OCI-LY3 (cell line): ENCODE results near the gene SCAP.
A peak's percentile ranks its signal among the peaks of the same experiment; 100 is the strongest.
"Not testable (repeated sequence)": the region's sequence is repeated elsewhere in the genome, so short reads cannot be mapped to it uniquely, and the experiment has no call there.

Experiments
- H2AFZ ChIP-seq: fragments of 200-600, 300-600 bp; shearing (Covaris generic); 2 replicates; pipeline ENCODE4 v1.6.0; 2014; ENCODE audit warnings: antibody characterized with exemption, low read depth, low read length
- H3K27ac ChIP-seq: fragments of 200-600, 300-600 bp; sonication (generic); 2 replicates; pipeline ENCODE4 v1.5.1; 2014; ENCODE audit warnings: mild to moderate bottlenecking, low read length, moderate library complexity, mixed read lengths
- H3K27me3 ChIP-seq: fragments of 200-600, 300-600 bp; sonication (generic); 2 replicates; pipeline ENCODE4 v1.6.1; 2014; ENCODE audit warnings: low read depth, low read length, mixed read lengths
- H3K36me3 ChIP-seq: fragments of 200-600, 300-600 bp; sonication (generic); replicated peaks from 2 replicates; pipeline ENCODE3; 2014; ENCODE audit warnings: low read depth, low read length, mixed read lengths
- H3K4me1 ChIP-seq: fragments of 300-600, 200-600 bp; sonication (generic); 2 replicates; pipeline ENCODE4 v1.6.1; 2014; ENCODE audit warnings: low read length, mixed read lengths
- H3K4me2 ChIP-seq: fragments of 200-600, 300-600 bp; sonication (generic); 2 replicates; pipeline ENCODE4 v1.6.1; 2014; ENCODE audit warnings: low read length, mixed read lengths
- H3K4me3 ChIP-seq: fragments of 300-600, 200-600 bp; sonication (generic); 2 replicates; pipeline ENCODE4 v1.5.1; 2014; ENCODE audit warnings: antibody characterized with exemption, mild to moderate bottlenecking, low read length, moderate library complexity
- H3K79me2 ChIP-seq: fragments of 300-600, 200-600 bp; shearing (Covaris generic); 2 replicates; pipeline ENCODE4 v1.6.1; 2014; ENCODE audit warnings: mild to moderate bottlenecking, low read length, mixed read lengths
- H3K9ac ChIP-seq: fragments of 300-600, 200-600 bp; shearing (Covaris generic); 2 replicates; pipeline ENCODE4 v1.6.0; 2014; ENCODE audit warnings: mild to moderate bottlenecking, low read length, moderate library complexity
- H3K9me3 ChIP-seq: fragments of 200-600, 300-600 bp; shearing (Covaris generic); 2 replicates; pipeline ENCODE4 v1.6.1; 2014; ENCODE audit warnings: low read length, mixed read lengths; ENCODE audit not compliant: insufficient read depth
- H4K20me1 ChIP-seq: fragments of 200-600, 300-600 bp; sonication (generic); 2 replicates; pipeline ENCODE4 v1.6.1; 2016; ENCODE audit warnings: low read length, mixed read lengths; ENCODE audit not compliant: insufficient read depth
- CTCF ChIP-seq: fragments of 200-600, 300-600 bp; sonication (generic); IDR thresholded peaks from 2 replicates; pipeline ENCODE4 v1.5.1; 2014; ENCODE audit warnings: antibody characterized with exemption, low read length, low read depth
- EZH2phosphoT487 ChIP-seq: fragments of 200-600 bp; shearing (Covaris generic); IDR thresholded peaks from 2 replicates; pipeline ENCODE4 v1.6.1; 2018; ENCODE audit warnings: antibody characterized with exemption, mixed run types, low read depth

Gene SCAP

GRCh38 chr3:47376393-47376792 is 99.3 kb downstream of the SCAP start:
- Histone ChIP-seq H3K4me3 (no peak overlapping the region), H3K4me1 (peaks cover 17% of the 10 kb centered on the region), H3K36me3 (no peaks in the 10 kb centered on the region), H3K4me2 (no peak overlapping the region), H3K27me3 (0 out of 2 replicates have a peak, but pooled peaks cover 5% of the 10 kb centered on the region), H2AFZ (no peak overlapping the region), H3K27ac (no peak overlapping the region), H3K9ac (no peak overlapping the region), H4K20me1 (peaks cover under 1% of the 10 kb centered on the region; the same call in 1 of the 2 replicates), H3K79me2 (peaks cover 26% of the 10 kb centered on the region), H3K9me3 (no peaks in the 10 kb centered on the region)
- TF ChIP-seq EZH2phosphoT487 (no peak), CTCF (peak; percentile 33)

GRCh38 chr3:47374587-47374986 is 101.2 kb downstream of the SCAP start:
- no peak overlapping the region for H3K4me3 ChIP-seq
- no peak overlapping the region for H3K27ac ChIP-seq
- H3K4me1 ChIP-seq: peaks cover 15% of the 10 kb centered on the region
- no peak overlapping the region for H2AFZ ChIP-seq
- H3K9ac ChIP-seq: no peak overlapping the region
- H3K4me2 ChIP-seq: no peak overlapping the region
- TF ChIP-seq EZH2phosphoT487: no peak
- H3K27me3 ChIP-seq: 0 out of 2 replicates have a peak, but pooled peaks cover 5% of the 10 kb centered on the region
- H3K79me2 ChIP-seq: peaks cover 11% of the 10 kb centered on the region
- H3K36me3 ChIP-seq: no peaks in the 10 kb centered on the region
- no peaks in the 10 kb centered on the region for H3K9me3 ChIP-seq
- no peaks in the 10 kb centered on the region for H4K20me1 ChIP-seq

DNA sequence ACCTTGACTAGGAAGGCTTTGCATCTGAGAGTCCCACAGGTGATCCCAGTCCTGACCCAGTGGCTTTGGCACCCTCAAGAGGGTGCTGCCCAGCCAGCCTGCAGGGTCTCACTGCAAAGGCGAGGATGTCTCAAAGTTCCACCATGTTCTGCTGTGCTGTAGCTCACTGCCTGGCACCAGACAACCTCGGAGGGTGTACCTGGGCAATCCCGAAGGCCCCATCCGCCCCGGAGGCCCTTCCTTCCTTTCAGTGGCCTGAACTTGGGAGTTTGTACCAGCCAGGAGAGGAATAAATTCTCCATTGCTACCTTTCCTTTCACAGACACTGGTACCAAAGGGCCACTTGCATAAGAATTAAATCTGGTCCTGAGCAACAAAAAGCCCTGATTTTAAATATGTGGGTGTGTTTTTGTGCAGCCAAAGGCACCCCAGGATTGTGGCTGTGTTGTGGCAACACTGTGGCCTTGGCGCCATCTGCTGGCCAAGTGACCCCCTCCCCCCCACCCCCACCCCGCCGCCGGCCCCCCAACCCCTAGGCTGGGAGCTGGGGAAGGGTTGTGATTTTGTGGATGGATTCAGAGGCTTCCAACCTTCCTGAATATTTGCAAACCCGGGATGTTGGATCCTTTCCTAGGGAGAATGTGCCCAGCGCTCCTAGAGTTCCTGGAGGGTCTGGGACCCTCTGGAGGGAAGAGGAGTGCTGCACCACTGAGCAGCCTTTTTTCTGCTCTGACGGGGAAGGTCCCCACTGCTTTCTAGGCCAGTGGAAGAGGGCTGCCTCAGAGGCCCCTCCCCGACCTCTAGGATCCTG is 104.6 kb downstream of the SCAP start:
- Histone ChIP-seq H3K27ac (no peak overlapping the region), H3K4me2 (no peak overlapping the region), H3K9ac (no peak overlapping the region), H4K20me1 (no peaks in the 10 kb centered on the region), H3K4me1 (no peaks in the 10 kb centered on the region), H3K4me3 (no peak overlapping the region), H3K9me3 (no peaks in the 10 kb centered on the region), H3K79me2 (no peaks in the 10 kb centered on the region), H3K27me3 (0 out of 2 replicates have a peak, but pooled peaks cover 5% of the 10 kb centered on the region), H2AFZ (no peak overlapping the region), H3K36me3 (no peaks in the 10 kb centered on the region)
- TF ChIP-seq EZH2phosphoT487: no peak
- peak; percentile 28 for TF ChIP-seq CTCF

- not testable (repeated sequence) for H2AFZ ChIP-seq, H3K27me3 ChIP-seq, H3K4me1 ChIP-seq, H3K79me2 ChIP-seq, H3K9me3 ChIP-seq, H3K4me3 ChIP-seq, H3K9ac ChIP-seq, H4K20me1 ChIP-seq, H3K36me3 ChIP-seq, H3K27ac ChIP-seq, H3K4me2 ChIP-seq
Measured at GRCh38 chr3:47370020-47370419, 105.7 kb downstream of the SCAP start.

DNA sequence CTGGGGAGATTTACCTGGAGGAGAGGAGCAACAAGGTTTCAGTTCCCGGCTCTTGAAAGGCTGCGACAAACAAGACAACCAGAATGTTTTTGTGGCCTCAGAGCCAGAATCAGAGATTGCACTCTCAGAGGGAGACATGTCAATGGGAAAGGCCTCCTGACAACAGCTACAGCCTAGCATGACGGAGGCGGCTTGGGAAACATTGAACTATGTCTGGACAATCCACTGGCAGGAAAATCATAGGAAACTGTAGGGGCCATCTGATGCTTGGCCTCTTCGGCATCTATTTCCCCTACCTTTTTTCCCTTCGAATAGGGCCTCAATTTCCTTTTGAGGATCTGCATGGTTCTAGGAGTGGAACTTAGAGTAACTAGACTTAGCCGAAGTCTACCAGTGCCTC is 108.1 kb downstream of the SCAP start:
- TF ChIP-seq EZH2phosphoT487 (no peak), CTCF (no peak)
- H3K4me2 ChIP-seq: no peak overlapping the region
- no peak overlapping the region for H3K4me3 ChIP-seq
- H3K9ac ChIP-seq: no peak overlapping the region
- H4K20me1 ChIP-seq: no peaks in the 10 kb centered on the region
- no peaks in the 10 kb centered on the region for H3K9me3 ChIP-seq
- no peak overlapping the region for H2AFZ ChIP-seq
- H3K36me3 ChIP-seq: no peaks in the 10 kb centered on the region
- no peak overlapping the region for H3K27ac ChIP-seq
- H3K4me1 ChIP-seq: peaks cover 5% of the 10 kb centered on the region; the same call in 1 of the 2 replicates
- H3K79me2 ChIP-seq: no peaks in the 10 kb centered on the region
- 0 out of 2 replicates have a peak, but pooled peaks cover 5% of the 10 kb centered on the region for H3K27me3 ChIP-seq
